GM21447 (cell line): ENCODE results near the gene SULT2B1.

Source experiments
- ATAC-seq: cut with Tn5 transposase; IDR thresholded peaks from one replicate; pipeline ENCODE4 v1.9.1; 2021; ENCODE audit not compliant: unreplicated experiment

The SULT2B1 gene

DNA sequence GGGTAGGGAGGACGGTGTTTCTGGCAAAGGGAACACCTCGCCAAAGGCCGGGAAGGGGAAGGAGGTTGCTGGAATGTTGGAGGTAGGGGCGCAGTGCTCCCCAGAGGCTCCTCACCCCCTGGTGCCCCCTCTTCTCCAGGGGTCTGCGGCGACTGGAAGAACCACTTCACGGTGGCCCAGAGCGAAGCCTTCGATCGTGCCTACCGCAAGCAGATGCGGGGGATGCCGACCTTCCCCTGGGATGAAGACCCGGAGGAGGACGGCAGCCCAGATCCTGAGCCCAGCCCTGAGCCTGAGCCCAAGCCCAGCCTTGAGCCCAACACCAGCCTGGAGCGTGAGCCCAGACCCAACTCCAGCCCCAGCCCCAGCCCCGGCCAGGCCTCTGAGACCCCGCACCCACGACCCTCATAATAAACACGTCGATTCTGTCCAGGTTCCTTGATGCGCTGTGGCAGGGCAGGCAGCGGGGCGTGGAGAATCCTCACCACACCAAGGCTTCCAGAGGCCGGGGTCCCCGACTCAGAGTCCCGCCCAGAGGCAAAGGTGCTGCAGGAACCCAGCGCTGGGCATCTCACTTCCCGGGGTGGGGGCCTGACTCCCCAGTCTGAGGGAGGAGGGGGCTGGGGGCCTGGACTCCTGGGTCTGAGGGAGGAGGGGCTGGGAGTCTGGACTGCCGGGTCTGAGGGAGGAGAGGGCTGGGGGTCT lies 47.2 kb downstream of the SULT2B1 start:
- no peak for ATAC-seq

GRCh38 chr19:48600679-48601417 lies 48.9 kb downstream of the SULT2B1 start:
- ATAC-seq: no peak

- no peak for ATAC-seq
These were observed 51.0 kb downstream of the SULT2B1 start for GRCh38 chr19:48603001-48603400.

- ATAC-seq: no peak
These were observed 51.5 kb downstream of the SULT2B1 start for GRCh38 chr19:48603449-48603848.

DNA sequence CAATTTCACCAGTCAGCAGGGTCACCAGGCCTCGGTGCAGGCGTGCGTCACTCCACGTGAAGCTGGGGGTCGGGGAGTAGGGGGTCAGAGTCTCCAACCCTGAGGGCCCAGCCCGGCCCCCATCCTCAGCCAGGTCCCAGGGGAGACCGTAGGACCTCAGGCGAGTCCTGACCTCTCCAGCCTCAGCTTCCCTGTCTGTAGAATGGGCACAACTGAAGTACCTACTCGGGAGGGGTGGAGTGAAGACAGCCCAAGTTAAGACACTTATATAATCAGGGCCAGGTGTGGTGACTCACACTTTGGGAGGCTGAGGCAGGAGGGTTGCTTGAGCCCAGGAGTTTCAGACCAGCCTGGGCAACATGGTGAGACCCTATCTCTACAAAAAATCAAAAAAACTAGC lies 51.9 kb downstream of the SULT2B1 start:
- no peak for ATAC-seq

- ATAC-seq: no peak
These were observed 54.7 kb downstream of the SULT2B1 start, which contains the start of gene SPACA4 for GRCh38 chr19:48606463-48607358. Gene SPACA4, plus strand, starts transcription at chr19:48606742. Its CDS starts 237 bp downstream, at chr19:48606979.

DNA sequence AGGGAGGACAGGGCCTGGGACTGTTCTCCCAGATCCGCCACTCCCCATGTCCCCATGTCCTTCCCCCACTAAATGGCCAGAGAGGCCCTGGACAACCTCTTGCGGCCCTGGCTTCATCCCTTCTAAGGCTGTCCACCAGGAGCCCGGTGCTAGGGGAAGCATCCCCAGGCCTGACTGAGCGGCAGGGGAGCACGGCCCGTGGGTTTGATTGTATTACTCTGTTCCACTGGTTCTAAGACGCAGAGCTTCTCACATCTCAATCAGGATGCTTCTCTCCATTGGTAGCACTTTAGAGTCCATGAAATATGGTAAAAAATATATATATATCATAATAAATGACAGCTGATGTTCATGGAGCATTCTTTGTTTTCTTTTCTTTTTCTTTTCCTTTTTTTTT lies 55.4 kb downstream of the SULT2B1 start:
- no peak for ATAC-seq

GRCh38 chr19:48608798-48609263 lies 56.9 kb downstream of the SULT2B1 start:
- no peak for ATAC-seq

DNA sequence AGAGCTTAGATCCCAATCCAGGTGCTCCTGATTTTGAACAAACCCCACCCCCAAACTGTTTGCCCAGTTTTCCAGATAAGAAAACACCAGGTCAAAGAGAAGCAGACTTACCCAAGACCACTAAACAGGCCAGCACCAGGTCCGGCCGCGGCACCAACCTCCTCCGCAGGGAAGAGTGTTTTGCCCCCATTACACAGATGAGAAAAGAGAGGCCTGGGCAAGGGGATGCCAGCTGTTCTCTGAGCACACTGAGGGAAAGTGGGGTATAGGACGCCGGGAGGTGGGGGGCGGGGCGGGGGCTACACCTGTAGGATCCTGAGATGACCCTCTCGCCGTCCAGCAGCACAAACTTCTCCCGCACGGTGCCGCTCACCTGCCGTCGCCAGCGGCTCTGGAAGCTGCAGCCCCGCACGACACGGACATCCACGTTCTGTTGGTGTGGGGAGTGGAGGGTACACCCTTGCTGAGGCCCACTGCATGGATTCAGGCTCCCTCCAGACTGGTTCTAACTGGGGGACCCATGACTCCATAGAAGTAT lies 57.7 kb downstream of the SULT2B1 start:
- ATAC-seq: no peak

DNA sequence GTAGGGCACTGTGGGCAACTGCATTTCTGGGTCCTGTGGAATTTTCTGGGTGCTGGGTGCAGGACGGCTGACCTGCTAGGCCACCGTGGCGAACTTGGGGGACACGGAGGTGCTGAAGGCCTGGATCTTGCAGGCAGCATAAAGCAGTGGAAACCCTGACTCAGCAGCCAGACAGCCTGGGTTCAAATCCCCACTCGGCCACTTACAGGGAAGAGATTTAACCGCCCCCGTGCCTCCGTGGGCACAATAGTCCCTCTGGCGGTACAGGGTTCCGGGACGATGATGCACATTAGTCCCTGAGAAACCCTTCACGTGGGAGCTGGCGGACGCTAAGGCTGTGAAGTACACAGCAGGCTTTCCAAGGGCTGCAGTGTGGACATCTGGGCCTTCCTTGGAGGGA lies 59.9 kb downstream of the SULT2B1 start:
- no peak for ATAC-seq

DNA sequence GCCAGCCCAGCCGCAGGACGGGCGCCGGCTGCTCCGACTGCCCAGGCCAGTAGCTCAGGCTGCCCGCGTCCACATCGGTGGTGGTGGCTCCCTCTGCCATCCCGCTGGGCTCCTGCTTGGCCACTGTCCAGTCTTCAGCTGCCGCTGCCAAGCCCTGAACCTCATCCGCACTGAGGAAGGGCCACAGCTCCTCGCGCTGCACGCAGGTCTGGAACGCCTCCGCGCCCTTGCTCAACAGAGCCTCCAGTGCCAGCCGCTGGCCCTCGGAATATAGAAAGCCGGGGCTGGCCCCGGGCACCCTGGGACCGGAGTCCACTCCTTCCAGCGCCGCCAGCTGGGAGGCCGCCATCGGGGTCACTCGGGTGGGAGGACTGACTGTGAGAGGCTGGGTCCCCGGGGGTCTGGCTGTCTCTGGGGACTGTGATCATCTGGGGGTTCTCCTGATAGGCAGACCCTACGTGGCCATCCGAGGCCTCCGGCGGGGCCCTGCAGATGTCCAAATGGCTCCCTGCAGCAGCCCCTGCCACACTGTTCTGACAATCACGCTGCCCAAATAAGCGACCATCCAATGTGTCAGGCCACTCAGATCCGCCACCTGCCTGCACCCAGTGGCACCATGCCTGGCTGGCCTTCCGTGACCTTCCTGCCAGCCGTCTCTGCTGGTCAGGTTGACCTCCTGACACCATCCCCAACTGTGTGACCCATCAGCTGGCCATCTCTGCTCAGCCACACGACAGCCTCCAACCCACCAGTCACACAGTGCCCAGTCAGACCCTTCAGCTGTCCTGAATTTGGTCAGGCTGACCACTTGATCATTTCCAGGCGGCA lies 61.3 kb downstream of the SULT2B1 start:
- ATAC-seq: no peak

DNA sequence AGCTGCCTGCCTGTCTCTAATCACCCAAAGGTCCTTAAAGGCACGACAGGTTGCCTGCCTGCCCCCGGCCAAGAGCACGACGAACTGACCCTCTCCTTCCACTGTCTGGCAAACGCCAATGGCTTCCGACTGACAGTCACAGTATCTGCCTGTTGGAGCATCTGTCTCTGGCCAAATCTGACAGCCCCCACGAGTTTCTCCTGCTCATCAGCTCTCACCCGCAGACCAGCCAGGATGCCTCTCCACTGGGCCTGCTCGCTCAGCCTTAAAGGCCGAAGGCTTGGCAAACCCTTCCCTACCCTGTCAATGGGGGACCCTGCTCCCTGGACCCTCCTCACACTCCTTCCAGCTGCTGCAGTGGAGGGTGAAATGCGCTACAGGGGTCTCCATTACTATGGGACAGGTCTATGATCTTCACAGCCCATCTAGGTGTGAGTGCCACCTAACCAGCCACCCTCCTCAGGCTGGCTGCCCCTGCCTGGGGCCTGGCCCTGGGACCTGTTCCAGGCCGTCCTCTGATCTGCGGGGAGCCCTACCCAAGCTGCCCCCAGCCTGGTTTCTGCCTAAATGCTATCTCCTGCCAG lies 62.0 kb downstream of the SULT2B1 start:
- no peak for ATAC-seq

DNA sequence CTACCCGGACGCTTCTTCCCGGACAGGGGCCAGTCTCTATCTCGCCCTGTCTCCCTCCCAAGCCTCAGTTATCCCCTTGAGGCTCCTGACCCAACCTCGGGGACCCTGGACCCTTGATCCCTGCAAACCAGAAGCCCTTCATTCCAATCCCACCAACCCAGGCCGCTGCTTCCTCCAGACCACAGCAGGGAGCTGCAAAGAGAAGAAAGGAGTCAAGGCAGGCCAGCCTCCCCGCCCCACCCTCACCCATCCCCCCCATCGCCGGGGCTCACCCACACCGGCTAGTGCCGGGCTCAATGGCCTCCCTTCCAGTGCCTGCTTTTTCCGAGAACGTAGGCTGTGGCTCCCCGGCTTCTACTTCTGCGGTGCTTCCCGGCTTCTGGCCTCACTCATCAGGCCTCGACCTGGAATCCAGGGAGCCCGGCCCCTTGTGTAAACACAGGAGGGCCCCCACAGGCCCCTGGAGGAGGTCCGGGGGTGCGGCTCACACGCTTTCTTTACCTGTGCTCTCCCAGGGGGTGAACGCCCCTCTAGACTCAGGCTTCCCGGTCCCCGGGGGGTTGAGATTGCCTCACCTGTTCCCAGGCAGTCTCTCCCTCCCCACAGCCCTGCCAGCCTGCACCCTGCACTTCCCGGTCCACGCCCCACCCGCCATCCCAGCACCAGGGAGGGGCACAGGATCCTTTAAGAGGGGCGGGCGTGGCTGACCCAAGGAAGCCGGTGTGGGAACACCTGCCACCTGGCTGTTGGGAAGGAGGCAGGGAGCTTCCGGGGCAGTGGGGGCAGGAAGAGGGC lies 62.7 kb downstream of the SULT2B1 start, which contains the start of gene FAM83E:
Gene FAM83E (minus strand): TSS at position 641 of the 795 bp plus-strand sequence. CDS start 1,704 bp downstream, outside the sequence.
- no peak for ATAC-seq

GRCh38 chr19:48615231-48616040 lies 63.5 kb downstream of the SULT2B1 start:
- ATAC-seq: no peak

DNA sequence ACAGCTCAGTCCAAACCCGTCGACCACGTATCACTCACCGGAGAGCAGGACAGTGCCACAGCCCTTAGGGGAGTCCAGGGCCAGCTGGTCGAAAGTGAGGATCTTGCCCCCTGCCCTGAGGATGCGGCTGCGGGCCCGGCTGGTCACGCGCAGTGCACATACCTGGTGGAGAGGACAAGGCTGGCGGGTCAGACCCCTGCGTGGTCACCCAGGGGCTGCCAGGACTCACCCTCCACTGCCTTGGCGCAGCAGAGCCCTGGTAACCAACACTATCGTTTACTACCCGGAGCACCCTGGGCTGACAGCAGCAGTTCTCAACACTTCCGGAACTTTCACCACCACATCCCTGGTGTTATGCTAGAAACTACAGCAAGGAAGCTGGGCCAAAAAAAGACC lies 64.1 kb downstream of the SULT2B1 start:
- no peak for ATAC-seq

DNA sequence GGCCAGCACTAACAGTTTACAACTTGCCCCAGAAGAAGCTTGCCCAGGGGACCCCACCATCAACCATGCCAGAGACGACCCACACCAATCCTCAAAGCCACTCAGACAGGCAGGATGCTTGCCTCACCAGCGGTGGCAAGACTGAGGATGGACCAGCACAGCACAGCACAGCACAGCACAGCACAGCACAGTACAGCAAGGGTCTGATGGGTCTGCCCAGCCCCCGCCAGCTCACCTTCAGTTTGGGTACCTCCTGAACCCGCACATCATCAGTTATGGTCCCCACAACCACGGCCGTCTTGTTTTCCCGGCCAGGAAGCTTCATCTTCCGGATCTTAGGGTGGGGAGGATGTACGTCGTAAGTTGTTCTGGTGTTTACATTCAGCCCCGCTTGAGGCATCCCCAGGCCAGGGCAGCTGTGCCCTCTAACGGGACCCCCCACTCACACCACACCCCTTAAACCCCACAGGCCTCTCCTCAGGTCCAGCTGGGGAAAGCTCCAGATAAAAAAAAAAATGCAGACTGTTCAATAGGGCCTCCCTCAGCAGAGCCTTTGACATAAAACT lies 64.6 kb downstream of the SULT2B1 start:
- ATAC-seq: no peak

DNA sequence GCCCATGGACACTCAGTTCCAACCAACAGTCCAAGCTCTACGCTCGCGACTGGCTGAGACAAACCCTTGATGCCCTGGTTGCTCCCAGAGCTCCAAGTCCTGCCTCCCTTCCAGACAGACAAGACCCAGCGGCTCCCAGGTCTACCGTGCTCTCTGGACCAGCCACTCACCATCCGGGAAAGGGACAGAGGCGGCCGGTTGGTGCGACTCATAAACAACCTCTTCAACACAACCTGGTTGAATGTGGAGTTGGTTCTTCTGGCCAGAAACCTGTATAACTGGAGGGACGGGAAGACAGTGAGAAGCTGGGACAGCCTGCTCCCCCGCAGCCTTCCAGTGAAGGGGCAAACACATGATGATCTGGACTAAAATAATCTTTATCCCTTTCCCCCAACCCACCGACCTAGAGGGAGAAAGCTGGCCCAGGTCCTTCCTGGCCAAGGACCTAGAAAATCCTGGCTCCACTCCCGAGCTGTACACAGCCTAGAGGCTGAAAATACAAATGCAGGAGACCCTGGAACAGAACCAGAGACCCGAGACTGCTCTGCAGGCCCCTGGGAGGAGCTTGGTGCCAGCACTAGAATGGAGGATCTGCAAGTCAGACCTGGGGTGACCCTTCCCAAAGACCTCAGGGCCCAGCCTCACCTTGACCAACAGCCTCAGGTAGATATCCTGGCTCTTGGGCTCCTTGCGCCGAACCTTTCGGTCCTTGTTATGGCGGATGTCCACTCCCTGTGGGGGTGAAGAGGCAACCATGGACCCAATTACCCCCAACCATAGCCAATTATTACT lies 65.4 kb downstream of the SULT2B1 start:
- ATAC-seq: no peak
